Endometrial microvascular endothelial cells (primary cell): ENCODE data around the gene NDUFA8. TPM values are rescaled to one million over a fixed set of nuclear protein-coding genes. Genes with fewer than 3 reads are reported as not detected.

Experiments used
- in situ Hi-C: cut with HindIII; loops from 2 replicates; pipeline ENCODE4 v1.10.0; 2017; ENCODE audit warnings: low sequenced_read_pairs, low pct_unique_long_range_greater_than_20kb; ENCODE audit errors: inconsistent ontology term
- total RNA-seq: library from RNA; depleted of rRNA; stranded (reverse); fragments of >200 nt; gene quantifications from one replicate; pipeline ENCODE4 v1.2.3, GENCODE V29; 2015; ENCODE audit errors: inconsistent ontology term

Gene NDUFA8
- 79.3 TPM for total RNA-seq

GRCh38 chr9:122159026-122159924, at the start of gene NDUFA8, which contains the start of gene MORN5:
Gene NDUFA8, minus strand, starts transcription at chr9:122159779. Its CDS starts 102 bp downstream, at chr9:122159677.
Gene MORN5, plus strand, starts transcription at chr9:122159908. Its CDS starts 65 bp downstream, at chr9:122159973.
- in situ Hi-C loops = no loop called here

GRCh38 chr9:122207096-122207495, 47.5 kb upstream of the NDUFA8 start:
- in situ Hi-C loops = no loop called here

- in situ Hi-C loops = no loop called here
Measured at GRCh38 chr9:122206118-122207046, 46.8 kb upstream of the NDUFA8 start.

- in situ Hi-C loops = no loop called here
Measured at GRCh38 chr9:122205176-122205575, 45.6 kb upstream of the NDUFA8 start.

GRCh38 chr9:122204491-122204890, 44.9 kb upstream of the NDUFA8 start:
- in situ Hi-C loops = no loop called here

- in situ Hi-C loops = no loop called here
Measured at GRCh38 chr9:122204055-122204454, 44.5 kb upstream of the NDUFA8 start.

- in situ Hi-C loops = no loop called here
Measured at GRCh38 chr9:122202111-122202510, 42.5 kb upstream of the NDUFA8 start.

- in situ Hi-C loops = no loop called here
Measured at GRCh38 chr9:122201641-122202040, 42.1 kb upstream of the NDUFA8 start.

- in situ Hi-C loops = no loop called here
Measured at GRCh38 chr9:122200960-122201595, 41.5 kb upstream of the NDUFA8 start.

GRCh38 chr9:122197882-122198281, 38.3 kb upstream of the NDUFA8 start:
- in situ Hi-C loops = no loop called here

GRCh38 chr9:122197426-122197825, 37.8 kb upstream of the NDUFA8 start:
- in situ Hi-C loops = no loop called here

GRCh38 chr9:122195875-122196274, 36.3 kb upstream of the NDUFA8 start:
- in situ Hi-C loops = no loop called here

GRCh38 chr9:122193651-122194050, 34.1 kb upstream of the NDUFA8 start:
- in situ Hi-C loops = no loop called here

- in situ Hi-C loops = no loop called here
Measured at GRCh38 chr9:122192914-122193525, 33.4 kb upstream of the NDUFA8 start.

GRCh38 chr9:122192261-122192875, 32.8 kb upstream of the NDUFA8 start:
- in situ Hi-C loops = no loop called here

- in situ Hi-C loops = no loop called here
Measured at GRCh38 chr9:122191584-122191983, 32.0 kb upstream of the NDUFA8 start.

GRCh38 chr9:122190597-122191381, 31.2 kb upstream of the NDUFA8 start:
- in situ Hi-C loops = no loop called here
